CD4-positive, alpha-beta T cell (primary cell): ENCODE measurements around the gene SLCO2A1. TPM values are rescaled to one million over a fixed set of nuclear protein-coding genes. Genes with fewer than 3 reads are reported as not detected.

Experiments
- ATAC-seq: fragments of 200-7000 bp; cut with Tn5 transposase; one replicate; pipeline ENCODE4 v1.10.0; 2022; ENCODE audit warnings: mild to moderate bottlenecking; ENCODE audit not compliant: poor library complexity
- CTCF ChIA-PET: fragments of 350-600 bp; sonication (Branson Sonifier 250); formaldehyde crosslinking; loops from one replicate; lab custom pipeline; 2021; ENCODE audit warnings: antibody characterized with exemption, inconsistent platforms; lab: Charles Lee
- POLR2A ChIA-PET: fragments of 350-600 bp; sonication (Branson Sonifier 250); formaldehyde crosslinking; loops from one replicate; lab custom pipeline; 2021; ENCODE audit warnings: antibody characterized with exemption, inconsistent platforms; lab: Charles Lee
- DNase-seq, 14 experiments: peaks; one replicate each; pipeline ENCODE4 v3.0.0-alpha.2; 2013 to 2020; ENCODE audit warnings: mixed read lengths in 2 of 14
- H3K27ac ChIP-seq, 2 donors: one replicate each; pipeline versions ENCODE4 v1.5.1 to v1.7.0; 2013; ENCODE audit warnings: low read length in 2 of 2, low read depth in 1 of 2, mild to moderate bottlenecking in 1 of 2
- H3K27me3 ChIP-seq, 2 experiments: 1 replicate in 1 of 2; 2 replicates in 1 of 2; pipeline versions ENCODE4 v1.6.1 to v1.7.0; 2013; ENCODE audit warnings: low read length in 2 of 2, control low read depth in 1 of 2, mild to moderate bottlenecking in 1 of 2, moderate library complexity in 1 of 2; ENCODE audit not compliant: insufficient read depth in 2 of 2, control insufficient read depth in 1 of 2
- H3K36me3 ChIP-seq: one replicate; pipeline ENCODE4 v1.6.1; 2013; ENCODE audit warnings: low read length, control low read depth; ENCODE audit not compliant: insufficient read depth
- H3K4me1 ChIP-seq: one replicate; pipeline ENCODE4 v1.6.1; 2013; ENCODE audit warnings: low read length, control low read depth; ENCODE audit not compliant: insufficient read depth
- H3K4me3 ChIP-seq: one replicate; pipeline ENCODE4 v1.5.1; 2013; ENCODE audit warnings: mild to moderate bottlenecking, low read length, moderate library complexity
- H3K9me3 ChIP-seq, 2 experiments: 1 replicate in 1 of 2; 2 replicates in 1 of 2; pipeline versions ENCODE4 v1.6.1 to v1.7.0; 2013; ENCODE audit warnings: low read length in 2 of 2, mild to moderate bottlenecking in 2 of 2, control low read depth in 1 of 2, moderate library complexity in 1 of 2; ENCODE audit not compliant: control insufficient read depth in 1 of 2, insufficient read depth in 1 of 2
- H3K27ac Mint-ChIP-seq: one replicate; pipeline ENCODE4 v1.8.0; 2020; ENCODE audit warnings: mixed read lengths
- H3K27me3 Mint-ChIP-seq: one replicate; pipeline ENCODE4 v1.8.0; 2021; ENCODE audit warnings: mixed read lengths
- H3K36me3 Mint-ChIP-seq: one replicate; pipeline ENCODE4 v1.8.0; 2021; ENCODE audit warnings: low read depth, mixed read lengths
- H3K4me1 Mint-ChIP-seq: one replicate; pipeline ENCODE4 v1.8.0; 2021; ENCODE audit warnings: low read depth, mixed read lengths
- H3K4me3 Mint-ChIP-seq: one replicate; pipeline ENCODE4 v1.8.0; 2020; ENCODE audit warnings: mild to moderate bottlenecking, mixed read lengths
- H3K9me3 Mint-ChIP-seq: one replicate; pipeline ENCODE4 v1.8.0; 2020; ENCODE audit warnings: mixed read lengths
- CTCF ChIP-seq: fragments of 200-600 bp; IDR thresholded peaks from one replicate; pipeline ENCODE4 v1.8.0; 2022; ENCODE audit warnings: antibody characterized with exemption, mild to moderate bottlenecking
- intact Hi-C, 2 experiments: fragments of 100-400 bp; cut with DNase I in 1 of 2; cut with micrococcal nuclease in 1 of 2; formaldehyde crosslinking; loops; one replicate each; pipeline versions ENCODE4 v1.15.1 to v1.9.0; 2023 to 2025; cut with DNase I, micrococcal nuclease
- total RNA-seq, 174 experiments: library from RNA in 2 of 174; stranded (reverse) in 2 of 174; gene quantifications; one replicate each; pipeline ENCODE4 v1.2.3 and lab custom pipeline; 2021 to 2026

Gene SLCO2A1
- total RNA-seq, 2 experiments from 2014 or later, result not detected

GRCh38 chr3:133887803-133888703, 141.7 kb downstream of the SLCO2A1 start:
- no peak overlapping the region for H3K27ac ChIP-seq
- DNase-seq (no peak), ATAC-seq (no peak)
- no peaks in the 10 kb centered on the region for H3K36me3 ChIP-seq
- H3K27ac Mint-ChIP-seq, result no peak overlapping the region
- H3K27me3 ChIP-seq, result peaks cover 4 to 6% of the 10 kb centered on the region in 2 experiments
- no peak overlapping the region for H3K4me3 ChIP-seq
- H3K36me3 Mint-ChIP-seq, result no peaks in the 10 kb centered on the region
- CTCF ChIA-PET, result no interaction called here
- no peak for TF ChIP-seq CTCF
- H3K9me3 Mint-ChIP-seq, result no peaks in the 10 kb centered on the region
- H3K9me3 ChIP-seq, result no peaks in the 10 kb centered on the region
- no peak overlapping the region for H3K4me3 Mint-ChIP-seq
- no peaks in the 10 kb centered on the region for H3K4me1 Mint-ChIP-seq
- POLR2A ChIA-PET, result no interaction called here
- peaks cover 26% of the 10 kb centered on the region for H3K27me3 Mint-ChIP-seq
- intact Hi-C loops, result no loop called here
- H3K4me1 ChIP-seq, result peaks cover 10% of the 10 kb centered on the region

GRCh38 chr3:133887074-133887802, 142.5 kb downstream of the SLCO2A1 start:
- H3K27me3 Mint-ChIP-seq, result peaks cover 18% of the 10 kb centered on the region
- no peaks in the 10 kb centered on the region for H3K4me1 Mint-ChIP-seq
- ATAC-seq (no peak), DNase-seq (no peak)
- H3K27ac Mint-ChIP-seq, result no peak overlapping the region
- TF ChIP-seq CTCF, result no peak
- H3K4me1 ChIP-seq, result peaks cover 18% of the 10 kb centered on the region
- POLR2A ChIA-PET, result no interaction called here
- H3K36me3 Mint-ChIP-seq, result no peaks in the 10 kb centered on the region
- H3K9me3 ChIP-seq, result no peaks in the 10 kb centered on the region
- intact Hi-C loops, result no loop called here
- no peak overlapping the region for H3K4me3 ChIP-seq
- CTCF ChIA-PET, result no interaction called here
- H3K27me3 ChIP-seq, result peaks cover 0 to 4% of the 10 kb centered on the region in 2 experiments
- no peak overlapping the region for H3K4me3 Mint-ChIP-seq
- no peaks in the 10 kb centered on the region for H3K9me3 Mint-ChIP-seq
- H3K27ac ChIP-seq, result no peak overlapping the region
- no peaks in the 10 kb centered on the region for H3K36me3 ChIP-seq

- intact Hi-C loops, result no loop called here
- peaks cover 8% of the 10 kb centered on the region for H3K27me3 Mint-ChIP-seq
- H3K9me3 ChIP-seq, result no peaks in the 10 kb centered on the region
- H3K36me3 ChIP-seq, result no peaks in the 10 kb centered on the region
- H3K4me3 Mint-ChIP-seq, result no peak overlapping the region
- ATAC-seq (no peak), DNase-seq (peak in 1 of 14 experiments; percentile 1)
- H3K27me3 ChIP-seq, result peaks cover 0 to 3% of the 10 kb centered on the region in 2 experiments
- H3K27ac Mint-ChIP-seq, result no peak overlapping the region
- TF ChIP-seq CTCF, result no peak
- ChIA-PET CTCF (interaction anchor here (0.6 kb wide), 1 partner anchor 146 kb away, joined by 3 read pairs; no protein-coding TSS in a partner anchor), POLR2A (no interaction called here)
- no peaks in the 10 kb centered on the region for H3K4me1 Mint-ChIP-seq
- no peak overlapping the region for H3K4me3 ChIP-seq
- no peak overlapping the region for H3K27ac ChIP-seq
- no peaks in the 10 kb centered on the region for H3K36me3 Mint-ChIP-seq
- H3K4me1 ChIP-seq, result peaks cover 27% of the 10 kb centered on the region
- no peaks in the 10 kb centered on the region for H3K9me3 Mint-ChIP-seq
Observed at GRCh38 chr3:133886031-133886722, 143.5 kb downstream of the SLCO2A1 start.
